Endothelial cell of umbilical vein (primary cell): ENCODE measurements around the gene DNAJC8. TPM values are rescaled to one million over a fixed set of nuclear protein-coding genes. Genes with fewer than 3 reads are reported as not detected.

Experiments used
- BruUV-seq: library from RNA; stranded (reverse); fragments of 400-500 nt; replicated peaks from 2 replicates; lab custom pipeline; 2021; lab: Mats Ljungman, UMichigan
- CTCF ChIA-PET: fragments of 300-600, 350-600 bp; sonication (Branson Sonifier 250); formaldehyde crosslinking; loops from one replicate; lab custom pipeline; 2021; ENCODE audit warnings: antibody characterized with exemption, inconsistent platforms; lab: Charles Lee
- POLR2A ChIA-PET: fragments of 300-600, 350-600 bp; sonication (Branson Sonifier 250); formaldehyde crosslinking; loops from one replicate; lab custom pipeline; 2021; ENCODE audit warnings: antibody characterized with exemption, inconsistent platforms; lab: Charles Lee
- DNase-seq: peaks from one replicate; pipeline ENCODE4 v3.0.0-alpha.2; 2011; ENCODE audit warnings: low read depth, low spot score
- FAIRE-seq: peaks from 2 replicates; lab custom pipeline; 2011; peaks lifted over from hg19 to GRCh38; lab: Jason Lieb, UNC
- H2AFZ ChIP-seq: 2 replicates; pipeline ENCODE4 v1.6.0; 2012; ENCODE audit warnings: low read depth, low read length, control low read depth, inconsistent platforms
- H3K27ac ChIP-seq: 2 replicates; pipeline ENCODE4 v1.5.1; 2011; ENCODE audit warnings: low read depth, mild to moderate bottlenecking, control low read depth, low read length, moderate library complexity; ENCODE audit not compliant: insufficient read depth
- H3K27me3 ChIP-seq, 2 experiments: 2 replicates each; pipeline versions ENCODE4 v1.6.0 to v1.6.1; 2011; ENCODE audit warnings: low read length in 2 of 2, mixed read lengths in 1 of 2; ENCODE audit not compliant: control insufficient read depth in 2 of 2, insufficient read depth in 2 of 2
- H3K36me3 ChIP-seq, 2 experiments: 2 replicates in 1 of 2; 3 replicates in 1 of 2; pipeline ENCODE4 v1.5.1; 2011; ENCODE audit warnings: low read length in 2 of 2, mild to moderate bottlenecking in 1 of 2, moderate library complexity in 1 of 2; ENCODE audit not compliant: control insufficient read depth in 2 of 2, insufficient read depth in 2 of 2; ENCODE audit errors: extremely low read depth in 1 of 2
- H3K4me1 ChIP-seq: 3 replicates; pipeline ENCODE4 v1.5.1; 2011; ENCODE audit warnings: mild to moderate bottlenecking, low read length; ENCODE audit not compliant: control insufficient read depth, insufficient read depth; ENCODE audit errors: extremely low read depth
- H3K4me2 ChIP-seq: 2 replicates; pipeline ENCODE4 v1.6.1; 2011; ENCODE audit warnings: low read length, control low read depth, mixed read lengths; ENCODE audit not compliant: insufficient read depth
- H3K4me3 ChIP-seq, 3 experiments: fragments of 200-600 bp in 1 of 3; sonication (generic), shearing (Covaris generic) in 1 of 3; replicated peaks in 1 of 3; 2 replicates each; pipeline ENCODE4 v1.5.1; 2011 to 2016; ENCODE audit warnings: control low read depth in 3 of 3, low read length in 3 of 3, mild to moderate bottlenecking in 2 of 3, inconsistent platforms in 1 of 3, low read depth in 1 of 3, moderate library complexity in 1 of 3; ENCODE audit not compliant: insufficient read depth in 1 of 3
- H3K79me2 ChIP-seq: 2 replicates; pipeline ENCODE4 v1.6.0; 2012; ENCODE audit warnings: low read length, inconsistent platforms; ENCODE audit not compliant: control insufficient read depth, insufficient read depth
- H3K9ac ChIP-seq: replicated peaks from 2 replicates; pipeline ENCODE3; 2011; ENCODE audit warnings: low read length, control low read depth; ENCODE audit not compliant: insufficient read depth; ENCODE audit errors: extremely low read depth
- H3K9me1 ChIP-seq: replicated peaks from 3 replicates; pipeline ENCODE4 v1.6.0; 2011; ENCODE audit warnings: mild to moderate bottlenecking, low read length; ENCODE audit not compliant: control insufficient read depth, insufficient read depth; ENCODE audit errors: extremely low read depth
- H3K9me3 ChIP-seq: replicated peaks from 2 replicates; pipeline ENCODE4 v1.5.1; 2012; ENCODE audit warnings: low read length, inconsistent platforms; ENCODE audit not compliant: control insufficient read depth, insufficient read depth
- H4K20me1 ChIP-seq: replicated peaks from 2 replicates; pipeline ENCODE3; 2011; ENCODE audit warnings: mild to moderate bottlenecking, low read length; ENCODE audit not compliant: control insufficient read depth, insufficient read depth; ENCODE audit errors: extremely low read depth
- CTCF ChIP-seq, 2 donors: IDR thresholded peaks; 1 replicate in 1 of 2; 2 replicates in 1 of 2; pipeline ENCODE4 v1.5.1; 2011; ENCODE audit warnings: low read length in 2 of 2, mild to moderate bottlenecking in 2 of 2, moderate library complexity in 2 of 2, control low read depth in 1 of 2, inconsistent platforms in 1 of 2, low read depth in 1 of 2; ENCODE audit not compliant: insufficient read depth in 1 of 2; ENCODE audit errors: extremely low read depth in 1 of 2
- EZH2 ChIP-seq: IDR thresholded peaks from 2 replicates; pipeline ENCODE4 v1.6.1; 2012; ENCODE audit warnings: borderline replicate concordance, low read depth, mild to moderate bottlenecking, moderate library complexity, low read length, inconsistent platforms; ENCODE audit not compliant: severe bottlenecking
- FOS ChIP-seq: IDR thresholded peaks from 2 replicates; pipeline ENCODE4 v1.6.1; 2011; ENCODE audit warnings: mild to moderate bottlenecking, low read length, moderate library complexity, borderline replicate concordance; ENCODE audit not compliant: insufficient read depth
- GATA2 ChIP-seq: IDR thresholded peaks from 2 replicates; pipeline ENCODE4 v1.7.0; 2011; ENCODE audit warnings: low read depth, mild to moderate bottlenecking, moderate library complexity, mixed read lengths, low read length; ENCODE audit not compliant: insufficient read length, insufficient read depth
- JUN ChIP-seq: IDR thresholded peaks from 2 replicates; pipeline ENCODE4 v1.6.1; 2011; ENCODE audit warnings: borderline replicate concordance, low read depth; ENCODE audit not compliant: insufficient read length, insufficient read depth
- MAX ChIP-seq: IDR thresholded peaks from 2 replicates; pipeline ENCODE4 v1.6.1; 2011; ENCODE audit not compliant: insufficient read depth, insufficient read length
- MYC ChIP-seq: IDR thresholded peaks from one replicate; pipeline ENCODE4 v1.6.1; 2011; ENCODE audit warnings: mild to moderate bottlenecking, low read depth, low read length
- POLR2A ChIP-seq: IDR thresholded peaks from 2 replicates; pipeline ENCODE4 v1.6.1; 2012; ENCODE audit warnings: low read depth, mild to moderate bottlenecking, control low read depth, low read length
- POLR2AphosphoS5 ChIP-seq: IDR thresholded peaks from 2 replicates; pipeline ENCODE4 v1.6.1; 2012; ENCODE audit warnings: low read depth, mild to moderate bottlenecking, control low read depth, low read length, moderate library complexity; ENCODE audit not compliant: insufficient read depth
- dilution Hi-C: fragments of 300-500 bp; cut with MboI; formaldehyde crosslinking; loops from one replicate; pipeline ENCODE4 v1.15.0; 2019; ENCODE audit warnings: low sequenced_read_pairs; ENCODE audit not compliant: extremely low pct_ligation_motif_present
- intact Hi-C: fragments of 100-400 bp; cut with micrococcal nuclease; formaldehyde crosslinking; loops from one replicate; pipeline ENCODE4 v1.10.0; 2022
- polyA plus RNA-seq, 4 experiments: library from polyadenylated mRNA; depleted of rRNA in 3 of 4; stranded (reverse) in 3 of 4; unstranded in 1 of 4; fragments of >200 nt; gene quantifications; 2 replicates each; pipeline versions ENCODE4 v1.2.1 to v1.2.3, GENCODE V29; 2011 to 2012; ENCODE audit warnings: missing spikeins in 1 of 4
- total RNA-seq: library from RNA; stranded (reverse); gene quantifications from 2 replicates; pipeline ENCODE4 v1.2.3, GENCODE V29; 2021

Gene DNAJC8
- total and polyA plus RNA-seq, 2 donors (not counting 3 experiments of a cell fraction or from before 2014, with no cell fraction given) = 71.0 to 106 TPM

- Histone ChIP-seq H3K4me2 (no peak overlapping the region), H3K9ac (no peak overlapping the region), H3K9me3 (no peaks in the 10 kb centered on the region), H4K20me1 (no peaks in the 10 kb centered on the region), H3K4me1 (peaks cover 2% of the 10 kb centered on the region), H3K27me3 (no peaks in the 10 kb centered on the region), H3K27ac (no peak overlapping the region), H2AFZ (no peak overlapping the region), H3K36me3 (no peaks in the 10 kb centered on the region), H3K4me3 (no peak overlapping the region), H3K9me1 (no peaks in the 10 kb centered on the region), H3K79me2 (no peaks in the 10 kb centered on the region)
- CTCF ChIA-PET = interaction anchor here (1.0 to 3.0 kb wide), 2 partner anchors 64 to 65 kb away, joined by 4 to 13 read pairs; no protein-coding TSS in a partner anchor
- FAIRE-seq = no peak
- dilution Hi-C loops = no loop called here
- intact Hi-C loops = no loop called here
- no peak for DNase-seq
- POLR2A ChIA-PET = no interaction called here
- TF ChIP-seq POLR2AphosphoS5 (no peak), GATA2 (no peak), MAX (no peak), JUN (no peak), MYC (no peak), POLR2A (no peak), EZH2 (no peak), CTCF (IDR thresholded peaks at IDR 0.05; ENCODE audit: extremely low read depth in 1 of 2, insufficient read depth in 1 of 2, low read depth in 1 of 2, low read length in 2 of 2) (no peak), FOS (no peak)
- no TSS peak for BruUV-seq
These were observed 77.2 kb downstream of the DNAJC8 start for GRCh38 chr1:28155628-28156027.
